ENCODE results near the gene SLC39A11. TPM values are rescaled to one million over a fixed set of nuclear protein-coding genes. Genes with fewer than 3 reads are reported as not detected.
"Not testable (repeated sequence)": the region's sequence is repeated elsewhere in the genome, so short reads cannot be mapped to it uniquely, and the experiment has no call there.

The SLC39A11 gene
- total RNA-seq, 1 experiment from 2014 or later: 18.9 TPM

- H3K27ac Mint-ChIP-seq; DNase-seq (ENCODE audit: low spot score); CTCF ChIA-PET; ATAC-seq; POLR2A ChIA-PET; H3K36me3 Mint-ChIP-seq; H3K4me3 Mint-ChIP-seq; H3K4me1 Mint-ChIP-seq; H3K27me3 Mint-ChIP-seq (ENCODE audit: low read depth); H3K9me3 Mint-ChIP-seq: not testable (repeated sequence)
Measured at GRCh38 chr17:73097973-73098765, 5.7 kb upstream of the SLC39A11 start.

DNA sequence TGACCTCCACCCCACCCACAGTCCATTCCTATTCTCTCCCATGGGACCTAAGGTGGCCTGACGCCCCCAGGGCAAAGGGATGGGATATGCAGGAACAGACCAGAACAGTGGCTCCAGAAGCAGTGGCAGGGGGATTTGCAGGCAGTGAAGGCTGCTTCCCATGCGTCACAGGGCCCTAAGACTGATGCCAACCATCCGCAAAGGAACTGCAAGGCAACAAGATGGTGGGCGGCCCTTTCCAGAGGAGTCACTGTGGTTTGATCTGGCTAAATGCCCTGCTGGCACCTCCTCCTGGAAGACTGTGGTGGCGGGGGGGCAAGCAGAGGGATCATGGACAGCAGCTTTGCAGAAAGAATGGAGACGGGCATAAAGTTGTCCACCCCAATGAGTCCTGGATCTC is 4.4 kb upstream of the SLC39A11 start:
- no peak overlapping the region for H3K4me3 Mint-ChIP-seq
- H3K27ac Mint-ChIP-seq: no peak overlapping the region
- ATAC-seq: no peak
- no peak for DNase-seq (ENCODE audit: low spot score)
- no peaks in the 10 kb centered on the region for H3K36me3 Mint-ChIP-seq
- ChIA-PET CTCF (no interaction called here), POLR2A (no interaction called here)
- no peaks in the 10 kb centered on the region; the same call in 1 of the 2 replicates for H3K27me3 Mint-ChIP-seq (ENCODE audit: low read depth)
- no peaks in the 10 kb centered on the region for H3K9me3 Mint-ChIP-seq
- H3K4me1 Mint-ChIP-seq: peaks cover 12% of the 10 kb centered on the region
- TF ChIP-seq FOXJ3 (CRISPR knock-in tag; IDR thresholded peaks at IDR 0.05; ENCODE audit: borderline replicate concordance) (no peak), ATF6 (CRISPR knock-in tag; IDR thresholded peaks at IDR 0.05) (no peak), RELA (CRISPR knock-in tag; IDR thresholded peaks at IDR 0.05; ENCODE audit: borderline replicate concordance) (no peak), SMAD3 (CRISPR knock-in tag; IDR thresholded peaks at IDR 0.05; ENCODE audit: borderline replicate concordance) (no peak), ATF3 (CRISPR knock-in tag; conservative IDR thresholded peaks at IDR 0.05) (no peak), FOXP4 (CRISPR knock-in tag; IDR thresholded peaks at IDR 0.05) (no peak), ETV6 (CRISPR knock-in tag; IDR thresholded peaks at IDR 0.05) (no peak), ZNF317 (CRISPR knock-in tag; IDR thresholded peaks at IDR 0.05; ENCODE audit: borderline replicate concordance, low read depth) (no peak), NFYB (CRISPR knock-in tag; conservative IDR thresholded peaks at IDR 0.05; ENCODE audit: low read depth) (no peak), ZNF512 (CRISPR knock-in tag; IDR thresholded peaks at IDR 0.05; ENCODE audit: borderline replicate concordance) (no peak), TCF7 (CRISPR knock-in tag; IDR thresholded peaks at IDR 0.05; ENCODE audit: low read depth) (no peak), EMX1 (CRISPR knock-in tag; IDR thresholded peaks at IDR 0.05) (no peak)
- TF ChIP-seq, protein P1, sequence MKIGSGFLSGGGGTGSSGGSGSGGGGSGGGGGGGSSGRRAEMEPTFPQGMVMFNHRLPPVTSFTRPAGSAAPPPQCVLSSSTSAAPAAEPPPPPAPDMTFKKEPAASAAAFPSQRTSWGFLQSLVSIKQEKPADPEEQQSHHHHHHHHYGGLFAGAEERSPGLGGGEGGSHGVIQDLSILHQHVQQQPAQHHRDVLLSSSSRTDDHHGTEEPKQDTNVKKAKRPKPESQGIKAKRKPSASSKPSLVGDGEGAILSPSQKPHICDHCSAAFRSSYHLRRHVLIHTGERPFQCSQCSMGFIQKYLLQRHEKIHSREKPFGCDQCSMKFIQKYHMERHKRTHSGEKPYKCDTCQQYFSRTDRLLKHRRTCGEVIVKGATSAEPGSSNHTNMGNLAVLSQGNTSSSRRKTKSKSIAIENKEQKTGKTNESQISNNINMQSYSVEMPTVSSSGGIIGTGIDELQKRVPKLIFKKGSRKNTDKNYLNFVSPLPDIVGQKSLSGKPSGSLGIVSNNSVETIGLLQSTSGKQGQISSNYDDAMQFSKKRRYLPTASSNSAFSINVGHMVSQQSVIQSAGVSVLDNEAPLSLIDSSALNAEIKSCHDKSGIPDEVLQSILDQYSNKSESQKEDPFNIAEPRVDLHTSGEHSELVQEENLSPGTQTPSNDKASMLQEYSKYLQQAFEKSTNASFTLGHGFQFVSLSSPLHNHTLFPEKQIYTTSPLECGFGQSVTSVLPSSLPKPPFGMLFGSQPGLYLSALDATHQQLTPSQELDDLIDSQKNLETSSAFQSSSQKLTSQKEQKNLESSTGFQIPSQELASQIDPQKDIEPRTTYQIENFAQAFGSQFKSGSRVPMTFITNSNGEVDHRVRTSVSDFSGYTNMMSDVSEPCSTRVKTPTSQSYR (CRISPR knock-in tag; IDR thresholded peaks at IDR 0.05): no peak
- TF ChIP-seq, protein P2, sequence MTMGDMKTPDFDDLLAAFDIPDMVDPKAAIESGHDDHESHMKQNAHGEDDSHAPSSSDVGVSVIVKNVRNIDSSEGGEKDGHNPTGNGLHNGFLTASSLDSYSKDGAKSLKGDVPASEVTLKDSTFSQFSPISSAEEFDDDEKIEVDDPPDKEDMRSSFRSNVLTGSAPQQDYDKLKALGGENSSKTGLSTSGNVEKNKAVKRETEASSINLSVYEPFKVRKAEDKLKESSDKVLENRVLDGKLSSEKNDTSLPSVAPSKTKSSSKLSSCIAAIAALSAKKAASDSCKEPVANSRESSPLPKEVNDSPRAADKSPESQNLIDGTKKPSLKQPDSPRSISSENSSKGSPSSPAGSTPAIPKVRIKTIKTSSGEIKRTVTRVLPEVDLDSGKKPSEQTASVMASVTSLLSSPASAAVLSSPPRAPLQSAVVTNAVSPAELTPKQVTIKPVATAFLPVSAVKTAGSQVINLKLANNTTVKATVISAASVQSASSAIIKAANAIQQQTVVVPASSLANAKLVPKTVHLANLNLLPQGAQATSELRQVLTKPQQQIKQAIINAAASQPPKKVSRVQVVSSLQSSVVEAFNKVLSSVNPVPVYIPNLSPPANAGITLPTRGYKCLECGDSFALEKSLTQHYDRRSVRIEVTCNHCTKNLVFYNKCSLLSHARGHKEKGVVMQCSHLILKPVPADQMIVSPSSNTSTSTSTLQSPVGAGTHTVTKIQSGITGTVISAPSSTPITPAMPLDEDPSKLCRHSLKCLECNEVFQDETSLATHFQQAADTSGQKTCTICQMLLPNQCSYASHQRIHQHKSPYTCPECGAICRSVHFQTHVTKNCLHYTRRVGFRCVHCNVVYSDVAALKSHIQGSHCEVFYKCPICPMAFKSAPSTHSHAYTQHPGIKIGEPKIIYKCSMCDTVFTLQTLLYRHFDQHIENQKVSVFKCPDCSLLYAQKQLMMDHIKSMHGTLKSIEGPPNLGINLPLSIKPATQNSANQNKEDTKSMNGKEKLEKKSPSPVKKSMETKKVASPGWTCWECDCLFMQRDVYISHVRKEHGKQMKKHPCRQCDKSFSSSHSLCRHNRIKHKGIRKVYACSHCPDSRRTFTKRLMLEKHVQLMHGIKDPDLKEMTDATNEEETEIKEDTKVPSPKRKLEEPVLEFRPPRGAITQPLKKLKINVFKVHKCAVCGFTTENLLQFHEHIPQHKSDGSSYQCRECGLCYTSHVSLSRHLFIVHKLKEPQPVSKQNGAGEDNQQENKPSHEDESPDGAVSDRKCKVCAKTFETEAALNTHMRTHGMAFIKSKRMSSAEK (CRISPR knock-in tag; IDR thresholded peaks at IDR 0.05; ENCODE audit: borderline replicate concordance): no peak
- TF ChIP-seq, protein P3, sequence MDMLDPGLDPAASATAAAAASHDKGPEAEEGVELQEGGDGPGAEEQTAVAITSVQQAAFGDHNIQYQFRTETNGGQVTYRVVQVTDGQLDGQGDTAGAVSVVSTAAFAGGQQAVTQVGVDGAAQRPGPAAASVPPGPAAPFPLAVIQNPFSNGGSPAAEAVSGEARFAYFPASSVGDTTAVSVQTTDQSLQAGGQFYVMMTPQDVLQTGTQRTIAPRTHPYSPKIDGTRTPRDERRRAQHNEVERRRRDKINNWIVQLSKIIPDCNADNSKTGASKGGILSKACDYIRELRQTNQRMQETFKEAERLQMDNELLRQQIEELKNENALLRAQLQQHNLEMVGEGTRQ (CRISPR knock-in tag; IDR thresholded peaks at IDR 0.05): no peak
- TF ChIP-seq, protein P4, sequence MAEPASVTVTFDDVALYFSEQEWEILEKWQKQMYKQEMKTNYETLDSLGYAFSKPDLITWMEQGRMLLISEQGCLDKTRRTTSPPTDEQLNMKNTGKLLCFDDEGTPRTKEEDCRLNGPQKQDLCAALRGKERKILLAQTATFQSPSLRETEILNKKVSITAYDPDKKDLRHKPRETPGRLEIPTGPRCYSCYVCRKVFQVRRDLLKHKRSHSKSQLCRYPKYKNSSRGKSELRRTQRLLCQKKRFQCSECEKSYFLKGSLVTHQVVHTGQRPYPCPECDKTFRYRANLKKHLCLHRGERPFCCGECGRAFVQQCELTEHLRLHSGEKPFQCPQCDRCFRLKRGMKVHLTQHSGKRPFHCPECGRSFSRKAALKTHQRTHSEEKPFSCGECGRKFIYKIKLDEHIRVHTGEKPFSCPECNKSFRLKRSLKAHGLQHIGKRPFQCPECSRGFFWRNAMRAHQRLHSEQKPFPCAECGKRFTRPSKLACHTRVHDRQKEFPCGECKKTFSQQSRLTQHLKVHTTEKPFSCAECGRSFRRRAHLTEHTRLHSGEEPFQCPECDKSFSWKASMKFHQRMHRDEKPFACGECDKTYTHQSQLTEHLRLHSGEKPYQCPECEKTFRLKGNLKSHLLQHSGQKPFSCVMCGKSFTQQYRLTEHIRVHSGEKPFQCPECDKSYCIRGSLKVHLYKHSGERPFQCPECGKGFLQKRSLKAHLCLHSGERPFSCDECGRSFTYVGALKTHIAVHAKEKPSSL (CRISPR knock-in tag; conservative IDR thresholded peaks at IDR 0.05): no peak
